Measurements from ENCODE around the gene NEDD4.

DNA sequence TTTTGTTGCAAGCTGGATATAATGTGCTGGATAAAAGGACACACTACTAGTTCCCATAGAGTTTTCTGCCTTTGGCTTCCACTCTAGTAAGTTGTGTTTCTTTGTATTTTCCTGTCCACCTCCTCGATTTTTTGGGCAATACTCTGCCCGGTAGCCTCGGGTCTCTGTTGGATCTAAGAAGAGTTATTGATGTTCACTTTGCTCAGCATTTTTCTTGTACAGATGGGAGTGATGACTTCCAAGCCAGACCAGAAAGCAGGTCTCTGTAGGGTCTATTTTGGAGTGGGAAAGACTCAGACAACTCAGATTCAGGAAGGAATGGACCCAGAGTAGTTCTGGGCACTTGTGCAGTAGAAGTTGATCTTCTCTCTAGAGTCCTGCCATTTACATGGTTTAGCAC is 214.5 kb downstream of the NEDD4 start:
- TF ChIP-seq CTCF (tag by site-specific recombination; IDR thresholded peaks at IDR 0.05), result no peak
- no peak for TF ChIP-seq GLIS2 (tag by site-specific recombination; IDR thresholded peaks at IDR 0.05)
- no peak for TF ChIP-seq ZNF830 (tag by site-specific recombination; IDR thresholded peaks at IDR 0.05; ENCODE audit: low read depth)
- TF ChIP-seq, protein P1, sequence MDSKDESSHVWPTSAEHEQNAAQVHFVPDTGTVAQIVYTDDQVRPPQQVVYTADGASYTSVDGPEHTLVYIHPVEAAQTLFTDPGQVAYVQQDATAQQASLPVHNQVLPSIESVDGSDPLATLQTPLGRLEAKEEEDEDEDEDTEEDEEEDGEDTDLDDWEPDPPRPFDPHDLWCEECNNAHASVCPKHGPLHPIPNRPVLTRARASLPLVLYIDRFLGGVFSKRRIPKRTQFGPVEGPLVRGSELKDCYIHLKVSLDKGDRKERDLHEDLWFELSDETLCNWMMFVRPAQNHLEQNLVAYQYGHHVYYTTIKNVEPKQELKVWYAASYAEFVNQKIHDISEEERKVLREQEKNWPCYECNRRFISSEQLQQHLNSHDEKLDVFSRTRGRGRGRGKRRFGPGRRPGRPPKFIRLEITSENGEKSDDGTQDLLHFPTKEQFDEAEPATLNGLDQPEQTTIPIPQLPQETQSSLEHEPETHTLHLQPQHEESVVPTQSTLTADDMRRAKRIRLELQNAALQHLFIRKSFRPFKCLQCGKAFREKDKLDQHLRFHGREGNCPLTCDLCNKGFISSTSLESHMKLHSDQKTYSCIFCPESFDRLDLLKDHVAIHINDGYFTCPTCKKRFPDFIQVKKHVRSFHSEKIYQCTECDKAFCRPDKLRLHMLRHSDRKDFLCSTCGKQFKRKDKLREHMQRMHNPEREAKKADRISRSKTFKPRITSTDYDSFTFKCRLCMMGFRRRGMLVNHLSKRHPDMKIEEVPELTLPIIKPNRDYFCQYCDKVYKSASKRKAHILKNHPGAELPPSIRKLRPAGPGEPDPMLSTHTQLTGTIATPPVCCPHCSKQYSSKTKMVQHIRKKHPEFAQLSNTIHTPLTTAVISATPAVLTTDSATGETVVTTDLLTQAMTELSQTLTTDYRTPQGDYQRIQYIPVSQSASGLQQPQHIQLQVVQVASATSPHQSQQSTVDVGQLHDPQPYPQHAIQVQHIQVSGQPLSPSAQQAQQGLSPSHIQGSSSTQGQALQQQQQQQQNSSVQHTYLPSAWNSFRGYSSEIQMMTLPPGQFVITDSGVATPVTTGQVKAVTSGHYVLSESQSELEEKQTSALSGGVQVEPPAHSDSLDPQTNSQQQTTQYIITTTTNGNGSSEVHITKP (tag by site-specific recombination; IDR thresholded peaks at IDR 0.05), result no peak
- no peak for TF ChIP-seq ZNF660 (tag by site-specific recombination; IDR thresholded peaks at IDR 0.05)
- no peak for TF ChIP-seq REST (tag by site-specific recombination; IDR thresholded peaks at IDR 0.05)
- TF ChIP-seq ZNF792 (tag by site-specific recombination; IDR thresholded peaks at IDR 0.05), result no peak
- TF ChIP-seq, protein P2, sequence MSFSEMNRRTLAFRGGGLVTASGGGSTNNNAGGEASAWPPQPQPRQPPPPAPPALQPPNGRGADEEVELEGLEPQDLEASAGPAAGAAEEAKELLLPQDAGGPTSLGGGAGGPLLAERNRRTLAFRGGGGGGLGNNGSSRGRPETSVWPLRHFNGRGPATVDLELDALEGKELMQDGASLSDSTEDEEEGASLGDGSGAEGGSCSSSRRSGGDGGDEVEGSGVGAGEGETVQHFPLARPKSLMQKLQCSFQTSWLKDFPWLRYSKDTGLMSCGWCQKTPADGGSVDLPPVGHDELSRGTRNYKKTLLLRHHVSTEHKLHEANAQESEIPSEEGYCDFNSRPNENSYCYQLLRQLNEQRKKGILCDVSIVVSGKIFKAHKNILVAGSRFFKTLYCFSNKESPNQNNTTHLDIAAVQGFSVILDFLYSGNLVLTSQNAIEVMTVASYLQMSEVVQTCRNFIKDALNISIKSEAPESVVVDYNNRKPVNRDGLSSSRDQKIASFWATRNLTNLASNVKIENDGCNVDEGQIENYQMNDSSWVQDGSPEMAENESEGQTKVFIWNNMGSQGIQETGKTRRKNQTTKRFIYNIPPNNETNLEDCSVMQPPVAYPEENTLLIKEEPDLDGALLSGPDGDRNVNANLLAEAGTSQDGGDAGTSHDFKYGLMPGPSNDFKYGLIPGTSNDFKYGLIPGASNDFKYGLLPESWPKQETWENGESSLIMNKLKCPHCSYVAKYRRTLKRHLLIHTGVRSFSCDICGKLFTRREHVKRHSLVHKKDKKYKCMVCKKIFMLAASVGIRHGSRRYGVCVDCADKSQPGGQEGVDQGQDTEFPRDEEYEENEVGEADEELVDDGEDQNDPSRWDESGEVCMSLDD (tag by site-specific recombination; IDR thresholded peaks at IDR 0.05), result no peak
- no peak for TF ChIP-seq HIC1 (tag by site-specific recombination; IDR thresholded peaks at IDR 0.05)
- no peak for TF ChIP-seq ZNF529 (tag by site-specific recombination; IDR thresholded peaks at IDR 0.05; ENCODE audit: insufficient replicate concordance)
- no peak for TF ChIP-seq ZNF24 (tag by site-specific recombination; IDR thresholded peaks at IDR 0.05)
- TF ChIP-seq ZNF776 (tag by site-specific recombination; IDR thresholded peaks at IDR 0.05; ENCODE audit: borderline replicate concordance), result no peak
- TF ChIP-seq, protein P3, sequence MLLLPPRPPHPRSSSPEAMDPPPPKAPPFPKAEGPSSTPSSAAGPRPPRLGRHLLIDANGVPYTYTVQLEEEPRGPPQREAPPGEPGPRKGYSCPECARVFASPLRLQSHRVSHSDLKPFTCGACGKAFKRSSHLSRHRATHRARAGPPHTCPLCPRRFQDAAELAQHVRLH (tag by site-specific recombination; IDR thresholded peaks at IDR 0.05), result no peak
- no peak for TF ChIP-seq TCF7L2 (IDR thresholded peaks at IDR 0.05; ENCODE audit: borderline replicate concordance, low read depth, low read length)
